Measurements from ENCODE around the gene DLG5. TPM values are rescaled to one million over a fixed set of nuclear protein-coding genes. Genes with fewer than 3 reads are reported as not detected.
A peak's percentile ranks its signal among the peaks of the same experiment; 100 is the strongest.

DLG5 gene
- total RNA-seq, 1 donor from 2014 or later = 9.3 TPM

GRCh38 chr10:77850620-77851231, 75.8 kb downstream of the DLG5 start:
- DNase-seq (ENCODE audit: low spot score) (no peak), ATAC-seq (no peak)

GRCh38 chr10:77849039-77849664, 77.4 kb downstream of the DLG5 start:
- peak; percentile 18 for ATAC-seq
- DNase-seq (ENCODE audit: low spot score) = no peak

GRCh38 chr10:77846718-77847311, 79.7 kb downstream of the DLG5 start:
- ATAC-seq (peak; percentile 95), DNase-seq (ENCODE audit: low spot score) (peak; percentile 76)

- ATAC-seq (no peak), DNase-seq (ENCODE audit: low spot score) (no peak)
Observed at GRCh38 chr10:77845451-77845850, 81.1 kb downstream of the DLG5 start.

GRCh38 chr10:77844713-77845445, 81.7 kb downstream of the DLG5 start:
- no peak for ATAC-seq
- no peak for DNase-seq (ENCODE audit: low spot score)

GRCh38 chr10:77844177-77844576, 82.4 kb downstream of the DLG5 start:
- ATAC-seq = peak; percentile 61
- DNase-seq (ENCODE audit: low spot score) = no peak

GRCh38 chr10:77843264-77843663, 83.3 kb downstream of the DLG5 start:
- ATAC-seq (no peak), DNase-seq (ENCODE audit: low spot score) (no peak)

- DNase-seq (ENCODE audit: low spot score) (no peak), ATAC-seq (no peak)
Observed at GRCh38 chr10:77842652-77843212, 83.8 kb downstream of the DLG5 start.

GRCh38 chr10:77841711-77842375, 84.7 kb downstream of the DLG5 start:
- DNase-seq (ENCODE audit: low spot score) = no peak
- no peak for ATAC-seq

- ATAC-seq (no peak), DNase-seq (ENCODE audit: low spot score) (no peak)
Observed at GRCh38 chr10:77840636-77841035, 85.9 kb downstream of the DLG5 start.

GRCh38 chr10:77837925-77838595, 88.5 kb downstream of the DLG5 start:
- DNase-seq (ENCODE audit: low spot score) (no peak), ATAC-seq (no peak)

- no peak for ATAC-seq
- DNase-seq (ENCODE audit: low spot score) = no peak
Observed at GRCh38 chr10:77837248-77837924, 89.2 kb downstream of the DLG5 start.

- peak; percentile 71 for ATAC-seq
- DNase-seq (ENCODE audit: low spot score) = peak; percentile 56
Observed at GRCh38 chr10:77836299-77836820, 90.2 kb downstream of the DLG5 start.

GRCh38 chr10:77835669-77836086, 90.9 kb downstream of the DLG5 start:
- DNase-seq (ENCODE audit: low spot score) (no peak), ATAC-seq (peak; percentile 58)

GRCh38 chr10:77834943-77835668, 91.4 kb downstream of the DLG5 start:
- ATAC-seq (no peak), DNase-seq (ENCODE audit: low spot score) (no peak)

- DNase-seq (ENCODE audit: low spot score) = no peak
- ATAC-seq = no peak
Observed at GRCh38 chr10:77834540-77834939, 92.0 kb downstream of the DLG5 start.

GRCh38 chr10:77833792-77834191, 92.8 kb downstream of the DLG5 start:
- DNase-seq (ENCODE audit: low spot score) (no peak), ATAC-seq (no peak)

- DNase-seq (ENCODE audit: low spot score) (no peak), ATAC-seq (no peak)
Observed at GRCh38 chr10:77833225-77833624, 93.3 kb downstream of the DLG5 start.

GRCh38 chr10:77832238-77832637, 94.3 kb downstream of the DLG5 start:
- ATAC-seq (no peak), DNase-seq (ENCODE audit: low spot score) (no peak)

Measured in left lobe of liver (tissue), 2 donors.